ENCODE data around the gene ANKRD34C.
"Not testable (repeated sequence)": the region's sequence is repeated elsewhere in the genome, so short reads cannot be mapped to it uniquely, and the experiment has no call there.

Gene ANKRD34C

DNA sequence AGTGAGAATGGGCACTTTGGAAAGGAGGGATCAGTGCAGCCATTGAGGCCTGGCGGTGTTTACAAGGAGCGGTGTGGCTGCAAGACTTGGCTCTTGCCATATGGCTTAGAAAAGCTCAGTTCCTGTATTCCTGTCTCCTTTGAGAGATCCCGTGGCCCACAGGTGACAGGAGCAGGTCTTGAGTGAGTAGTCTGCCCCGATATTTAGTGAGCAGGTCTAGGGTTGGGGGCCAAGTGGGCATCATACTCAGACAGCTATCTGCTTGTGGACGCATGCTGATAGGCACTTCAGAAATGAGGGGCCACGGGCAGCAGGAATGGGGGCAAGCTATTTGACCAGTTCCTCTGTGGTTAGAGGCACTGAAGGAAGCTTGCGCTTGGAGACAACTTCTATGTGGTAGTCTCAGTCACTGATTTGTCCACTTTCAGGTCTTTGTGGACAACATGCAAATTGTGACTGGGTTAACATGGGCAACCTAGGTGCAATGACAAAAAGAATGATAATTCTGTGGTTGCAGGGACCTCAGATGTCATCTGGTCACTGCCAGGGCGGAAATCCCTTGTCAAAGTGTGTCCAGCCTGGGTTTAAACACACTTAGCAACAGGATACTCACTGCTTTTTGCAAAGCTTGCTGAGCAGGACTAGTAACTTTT lies 29.5 kb downstream of the ANKRD34C start:
- no peak for DNase-seq

DNA sequence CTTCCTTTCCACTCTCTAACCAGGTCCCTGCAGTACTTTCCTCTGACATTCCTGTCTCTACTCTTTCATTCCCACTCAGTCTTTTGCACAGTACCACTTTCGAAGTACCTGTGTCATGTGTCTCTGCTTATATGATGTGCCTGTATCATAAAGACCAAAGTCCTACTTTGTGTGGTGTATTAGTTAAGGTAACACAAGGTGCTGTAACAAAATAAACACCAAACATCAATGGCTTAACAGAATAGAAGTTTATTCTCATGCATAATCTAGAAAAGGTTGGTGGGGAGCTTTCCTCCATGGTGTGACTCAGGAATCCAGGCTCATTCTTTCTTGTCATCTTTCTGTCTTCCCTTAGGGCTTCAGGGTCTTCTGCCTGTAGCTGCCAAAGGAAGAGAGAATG lies 31.7 kb downstream of the ANKRD34C start:
- DNase-seq: no peak

DNA sequence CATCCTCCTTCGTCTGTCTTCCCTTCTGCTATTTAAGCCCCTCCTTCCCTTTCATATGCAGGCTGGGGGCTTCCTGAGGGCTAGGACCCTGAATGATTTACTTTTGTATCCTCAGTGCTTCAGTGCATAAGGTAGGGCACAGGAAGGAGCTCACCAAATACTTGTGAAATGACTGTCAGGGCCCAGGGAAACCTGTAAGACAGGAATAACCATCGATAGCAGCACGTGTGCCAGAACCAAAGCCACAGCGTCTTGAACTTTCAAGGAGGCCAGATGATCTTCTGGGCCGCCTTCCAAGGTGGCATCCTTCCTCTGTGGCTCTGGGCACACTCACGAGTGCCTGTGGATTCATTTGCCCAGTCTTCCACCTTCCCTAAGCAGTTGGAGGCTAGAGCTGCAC lies 32.3 kb downstream of the ANKRD34C start:
- no peak for DNase-seq

DNA sequence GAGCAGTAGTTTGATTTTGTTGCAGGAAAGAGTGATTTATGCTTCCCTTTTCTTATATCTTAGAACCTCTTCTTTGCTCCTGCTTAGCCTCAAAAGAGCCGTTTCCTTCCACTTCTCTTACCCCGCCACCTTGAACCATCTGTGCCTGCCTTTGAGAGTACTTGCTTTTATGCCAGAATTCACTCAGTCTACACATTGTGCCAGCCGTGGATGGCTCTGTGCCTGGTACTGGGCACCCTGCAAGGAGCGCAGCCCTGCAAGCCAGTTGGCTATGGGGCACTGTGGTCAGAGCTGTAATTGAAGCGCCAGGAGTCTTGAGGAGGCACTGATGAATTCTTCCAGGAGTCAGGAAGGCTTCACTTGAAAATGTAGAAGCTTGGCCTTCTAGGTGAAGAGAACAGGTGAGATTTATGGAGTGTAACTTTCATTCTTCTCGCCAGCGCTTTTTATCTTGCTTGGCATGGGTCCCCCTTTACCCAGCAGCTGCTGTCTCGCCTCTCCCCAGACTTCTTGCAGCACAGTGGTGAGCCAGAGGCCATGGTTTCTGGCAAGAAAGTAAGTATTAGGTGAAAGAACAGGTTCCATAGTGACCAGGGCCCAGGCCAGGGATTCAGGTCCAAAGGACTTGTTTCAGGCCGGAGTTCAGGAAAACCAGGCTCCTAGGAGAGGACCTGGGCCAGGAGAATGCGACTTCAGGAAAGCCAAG lies 33.3 kb downstream of the ANKRD34C start:
- no peak for DNase-seq

- no peak for DNase-seq
Measured at GRCh38 chr15:79316864-79317263, 34.3 kb downstream of the ANKRD34C start.

- DNase-seq: not testable (repeated sequence)
Measured at GRCh38 chr15:79319973-79320372, 37.5 kb downstream of the ANKRD34C start.

DNA sequence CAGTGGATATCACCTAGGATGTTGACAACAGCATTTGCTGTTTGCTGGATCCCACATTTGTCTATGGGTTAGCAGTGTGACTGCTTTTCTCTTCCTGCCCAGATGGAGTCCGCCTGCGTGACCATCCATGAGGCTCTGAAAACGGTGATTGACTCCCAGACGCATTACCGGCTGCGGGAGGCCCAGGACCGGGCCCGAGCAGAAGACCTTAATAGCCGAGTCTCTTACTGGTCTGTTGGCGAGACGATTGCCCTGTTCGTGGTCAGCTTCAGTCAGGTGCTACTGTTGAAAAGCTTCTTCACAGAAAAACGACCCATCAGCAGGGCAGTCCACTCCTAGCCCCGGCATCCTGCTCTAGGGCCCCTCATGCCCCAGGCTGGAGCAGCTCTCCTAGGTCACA lies 39.4 kb downstream of the ANKRD34C start:
- no peak for DNase-seq

DNA sequence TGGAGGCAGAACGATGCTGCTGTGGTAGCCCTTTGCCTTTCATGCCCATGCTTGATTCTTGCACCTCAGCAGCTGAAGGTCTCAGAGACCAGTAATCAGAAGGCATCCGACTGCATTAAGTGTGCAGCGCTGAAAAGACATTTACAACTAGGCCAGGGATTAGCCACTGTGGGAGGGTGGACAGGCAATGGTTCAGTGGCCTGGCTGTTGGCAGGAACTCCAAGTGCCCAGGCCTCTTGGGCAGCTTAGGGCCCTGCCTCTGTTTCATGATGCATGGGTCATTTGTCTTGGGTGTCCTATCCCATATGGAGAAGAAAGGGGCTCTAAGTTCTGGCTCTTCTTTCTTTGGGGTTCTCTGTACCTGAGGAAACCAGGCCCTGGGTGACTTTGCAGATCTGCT lies 39.8 kb downstream of the ANKRD34C start:
- no peak for DNase-seq

DNA sequence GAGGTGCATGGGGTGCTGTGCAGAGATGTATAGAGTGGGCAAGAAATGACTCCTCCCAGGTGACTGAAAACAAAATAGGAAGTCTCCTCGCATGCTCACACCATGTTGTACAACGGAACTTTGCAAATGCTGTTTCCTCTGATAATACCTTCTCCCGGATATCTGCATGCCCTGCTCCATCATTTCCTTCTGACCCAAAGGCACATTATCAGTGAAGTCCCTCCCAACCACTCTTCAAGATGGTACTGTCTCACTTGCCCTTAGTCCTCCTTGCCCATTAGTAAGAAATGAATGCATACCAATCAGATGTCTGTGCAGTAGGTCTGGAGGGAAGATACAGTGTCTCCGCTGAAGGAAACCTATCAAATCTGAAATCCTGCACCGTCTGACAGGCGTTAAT lies 40.4 kb downstream of the ANKRD34C start:
- no peak for DNase-seq

GRCh38 chr15:79329171-79329611 lies 46.7 kb downstream of the ANKRD34C start:
- no peak for DNase-seq

All from GF-D8 (cell line).